SHP77 treated with DMSO at 0.1 percent for 48 hours (cell line): ENCODE measurements around the gene PRKD3.

Source experiments
- DNase-seq: peaks from one replicate; lab custom pipeline; 2025; lab: John Stamatoyannopoulos, UW

Gene PRKD3

DNA sequence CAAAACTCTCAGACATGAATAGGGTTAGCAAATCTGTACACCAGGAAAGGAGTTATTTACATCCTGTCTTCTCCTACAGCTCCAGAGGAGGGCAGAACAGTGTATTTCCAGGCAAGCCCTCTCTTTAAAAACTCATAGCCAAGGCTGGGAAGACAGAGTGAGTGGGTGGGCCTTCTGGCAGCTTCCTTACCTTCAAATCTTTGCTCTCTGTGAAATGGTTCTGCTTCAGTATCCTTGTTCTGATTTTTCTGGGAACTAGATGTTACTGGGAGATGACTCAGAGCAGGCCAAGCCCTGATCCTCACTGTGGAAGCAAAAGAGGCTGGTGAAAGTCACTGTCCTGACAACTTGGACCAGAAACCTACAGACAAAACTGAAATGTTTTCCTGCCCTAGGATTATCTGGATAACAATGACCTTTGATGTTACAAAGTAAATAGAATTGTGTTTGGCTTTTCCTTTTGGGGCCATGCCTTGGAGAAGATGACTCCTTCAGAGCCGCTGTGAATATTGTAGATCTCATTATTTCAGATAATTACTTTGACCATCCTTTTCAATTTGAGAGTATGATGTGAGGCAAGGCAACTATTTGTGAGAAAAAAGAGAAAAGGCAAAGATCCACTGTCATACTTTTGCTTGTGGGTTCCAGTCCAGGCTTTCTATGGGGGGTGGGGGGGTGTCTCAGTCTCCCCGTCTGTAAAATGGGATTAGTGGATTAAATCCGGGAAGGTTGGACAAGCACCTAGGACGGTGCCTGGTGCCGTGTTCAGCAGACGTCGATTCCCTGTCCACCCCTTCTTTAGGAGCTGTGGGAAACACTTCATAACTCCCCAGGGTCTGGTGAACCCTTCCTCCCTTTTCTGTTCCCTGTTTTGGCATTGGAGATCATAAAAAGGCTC is 19.2 kb upstream of the PRKD3 start:
- DNase-seq, result no peak

DNA sequence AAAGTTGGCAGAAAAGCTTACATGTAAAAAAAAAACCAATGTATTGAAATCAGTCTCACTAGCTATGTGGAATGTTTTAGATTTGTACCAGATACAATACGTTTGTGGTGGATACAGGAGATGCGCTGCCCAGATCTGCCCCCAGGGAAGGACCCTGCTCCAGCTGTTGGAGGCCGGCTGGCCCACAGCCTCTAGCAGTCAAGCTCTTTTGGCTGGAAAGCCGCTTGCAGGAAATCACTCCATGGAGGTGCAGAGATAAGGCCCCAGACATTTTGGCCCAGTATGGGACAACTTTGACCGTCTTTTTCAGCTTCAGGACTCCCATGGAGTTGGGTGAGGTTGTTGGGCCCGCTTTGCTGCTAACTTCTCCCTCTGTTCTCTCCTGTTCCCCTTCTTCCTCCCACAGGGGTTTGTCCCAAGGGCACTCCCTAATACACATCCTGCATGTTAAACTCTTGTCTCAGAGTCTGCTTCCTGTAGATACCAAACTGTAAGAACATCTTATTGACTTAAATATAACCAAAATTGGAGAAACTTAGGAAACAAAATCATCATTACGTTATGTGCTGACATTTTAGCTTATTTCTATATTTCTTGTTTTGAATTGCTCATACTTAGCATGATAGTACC is 18.1 kb upstream of the PRKD3 start:
- DNase-seq, result no peak

DNA sequence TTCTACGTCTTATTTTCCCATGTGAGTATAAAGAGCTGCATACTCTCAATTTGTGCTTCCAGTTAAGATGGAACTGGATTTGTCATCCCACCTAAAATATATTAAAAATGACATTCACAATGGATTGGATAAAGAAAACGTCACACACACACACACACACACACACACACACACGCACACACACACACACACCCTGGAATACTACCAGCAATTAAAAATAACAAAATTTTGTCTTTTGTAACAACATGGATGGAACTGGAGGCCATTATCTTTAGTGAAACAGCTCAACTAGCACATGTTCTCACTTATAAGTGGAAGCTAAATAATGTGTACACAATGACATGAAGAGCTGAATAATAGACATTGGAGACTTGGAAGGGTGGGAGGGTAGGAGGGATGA is 16.0 kb upstream of the PRKD3 start:
- no peak for DNase-seq

DNA sequence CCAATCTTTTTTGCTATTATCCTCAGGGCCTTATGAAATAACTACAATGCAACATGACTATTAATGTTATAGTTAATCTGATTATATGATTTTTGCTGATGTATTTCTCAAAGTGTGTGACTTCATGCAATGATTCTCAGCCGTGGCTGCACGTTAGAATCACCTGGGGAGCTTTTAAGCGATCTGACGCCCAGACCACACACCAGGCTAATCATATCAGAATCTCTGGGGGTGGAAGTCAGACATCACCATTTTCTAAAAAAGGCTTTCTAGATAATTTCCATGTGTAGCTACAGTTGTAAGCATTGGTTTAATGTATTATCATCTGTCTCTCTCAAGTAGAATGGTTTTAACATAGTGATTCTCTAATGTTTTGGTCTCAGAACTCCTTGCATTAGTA is 14.3 kb upstream of the PRKD3 start:
- no peak for DNase-seq

DNA sequence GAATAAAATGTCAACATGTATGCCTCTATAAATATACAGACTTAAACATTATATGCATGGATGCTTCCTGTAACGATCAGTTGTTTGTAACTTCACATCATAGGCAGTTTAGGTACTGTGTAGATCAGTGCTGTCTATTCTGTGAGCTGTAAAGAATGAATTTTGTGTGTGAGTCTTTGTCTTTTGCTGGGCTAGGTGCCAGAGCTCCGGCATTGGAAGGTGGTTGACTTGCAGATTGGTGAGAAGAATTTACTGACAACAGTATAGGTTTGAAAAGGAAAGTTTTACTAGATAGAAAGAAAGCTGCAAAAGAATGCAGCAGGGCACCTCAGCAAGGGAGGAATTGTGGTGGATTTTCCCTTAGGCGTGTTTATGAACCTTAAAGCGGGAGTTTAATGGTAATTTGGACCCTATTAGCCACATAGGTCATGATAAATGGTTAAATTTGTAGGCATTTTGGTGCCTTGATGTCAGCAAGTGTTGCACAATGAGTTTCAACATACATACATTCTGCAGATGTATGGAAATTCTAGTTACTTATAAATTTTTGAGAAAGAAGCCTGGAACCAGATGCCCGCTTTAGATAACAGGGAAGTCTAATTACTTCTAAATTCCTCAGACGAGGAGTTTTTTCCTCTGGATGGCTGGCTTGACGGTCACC is 13.1 kb upstream of the PRKD3 start:
- DNase-seq, result no peak

DNA sequence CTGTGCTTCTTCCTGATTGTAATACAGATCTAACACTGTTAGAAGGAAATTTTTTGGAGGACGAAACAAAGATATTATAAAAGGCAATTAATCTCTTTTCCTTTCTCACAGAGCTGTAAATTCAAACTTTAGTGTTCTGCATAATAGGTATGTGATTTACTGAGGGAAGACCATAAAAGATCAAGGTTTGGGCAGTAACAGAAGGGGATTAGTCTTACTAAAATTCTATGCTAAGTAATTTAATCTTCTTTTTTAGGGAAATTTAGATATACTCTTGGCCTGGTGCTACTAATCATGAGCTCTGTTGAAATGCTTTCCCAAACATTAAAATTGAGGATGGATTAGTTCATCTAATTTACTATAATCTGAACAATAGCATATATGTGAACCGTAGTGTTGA is 11.0 kb upstream of the PRKD3 start:
- DNase-seq, result no peak

DNA sequence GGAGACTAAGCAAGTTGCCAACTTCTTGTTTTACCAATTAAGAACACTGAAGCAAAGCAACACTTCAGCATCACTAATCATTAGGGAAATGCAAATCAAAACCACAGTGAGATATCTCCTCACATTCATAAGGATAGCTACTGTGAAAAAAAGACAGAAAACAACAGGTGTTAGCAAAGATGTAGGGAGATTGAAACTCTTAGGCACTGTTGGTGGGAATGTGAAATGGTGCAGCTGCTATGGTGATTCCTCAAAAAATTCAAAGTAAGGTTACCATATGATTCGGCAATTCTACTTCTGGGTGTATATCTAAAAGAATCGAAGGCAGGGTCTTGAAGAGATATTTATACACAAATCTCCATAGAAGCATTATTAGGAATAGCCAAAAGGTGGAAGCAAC is 8.6 kb upstream of the PRKD3 start:
- DNase-seq, result no peak

DNA sequence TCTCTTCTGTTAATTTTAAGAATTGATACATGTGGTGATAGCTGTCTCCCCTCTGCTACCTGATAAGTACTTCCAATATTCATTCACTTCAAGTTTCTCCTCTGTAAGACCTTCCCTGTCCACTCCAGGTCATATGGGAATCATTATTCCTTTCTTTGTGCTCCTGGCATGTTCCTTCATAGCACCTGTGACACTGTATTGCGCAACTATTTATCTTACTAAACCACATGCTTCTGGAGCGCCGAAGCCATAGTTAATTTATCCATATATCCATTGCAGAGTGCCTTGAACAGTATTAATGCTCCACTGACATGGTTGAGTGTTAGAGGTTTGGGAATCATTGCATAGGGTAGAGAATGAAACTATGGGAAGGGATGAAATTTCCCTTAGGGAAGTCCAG is 7.9 kb upstream of the PRKD3 start:
- no peak for DNase-seq

DNA sequence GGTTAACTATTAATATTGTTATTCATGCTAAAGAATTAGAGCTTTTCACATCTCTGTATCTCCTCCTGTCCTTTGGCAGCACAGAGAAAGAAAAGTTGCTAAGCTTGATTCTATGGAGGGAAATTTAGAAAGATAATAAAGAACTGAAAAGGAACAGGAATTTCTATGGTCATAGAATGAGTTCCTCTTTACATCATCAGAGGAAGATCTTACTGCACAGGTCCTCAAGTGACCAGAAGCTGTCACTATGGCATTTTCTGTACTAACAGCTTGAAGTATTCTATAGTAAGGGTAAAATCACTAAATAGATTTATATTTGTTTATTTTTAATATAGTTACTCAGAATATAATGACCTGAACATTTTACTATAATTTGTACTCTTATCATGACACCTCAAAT is 6.0 kb upstream of the PRKD3 start:
- no peak for DNase-seq

DNA sequence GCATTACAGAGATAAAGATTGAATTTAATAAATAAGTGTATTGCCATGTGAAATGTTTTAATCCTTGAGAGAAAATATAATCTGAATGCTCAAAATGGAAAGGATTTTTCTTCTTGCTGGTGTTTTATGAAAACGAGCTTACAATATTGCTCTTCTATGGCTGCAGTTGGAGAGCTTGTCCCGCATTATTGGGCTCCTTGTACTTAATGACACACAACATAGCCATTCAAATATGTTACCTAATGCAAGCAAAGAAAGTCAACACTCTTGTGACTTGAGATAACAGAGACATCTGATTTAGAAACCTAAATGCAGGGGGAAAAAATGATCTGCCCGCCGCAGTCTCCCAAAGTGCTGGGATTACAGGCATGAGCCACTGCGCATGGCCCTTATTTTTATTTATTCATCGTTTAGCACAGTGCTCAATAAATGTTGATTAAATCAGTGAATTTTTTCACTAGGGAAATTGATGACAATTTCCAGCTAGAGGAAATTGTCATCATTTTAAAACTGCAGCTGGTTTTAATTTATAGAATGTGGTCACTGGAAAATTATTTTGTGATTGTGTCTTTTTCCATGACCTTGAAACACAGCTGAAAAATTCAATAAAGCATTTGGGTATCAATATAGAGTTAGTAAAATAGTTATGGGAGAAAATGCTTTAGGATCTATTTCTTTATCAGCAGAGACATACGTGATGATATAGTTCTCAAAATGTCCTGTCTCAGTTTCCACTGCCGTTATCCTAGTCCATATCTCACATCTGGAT is 2.4 kb upstream of the PRKD3 start:
- no peak for DNase-seq

DNA sequence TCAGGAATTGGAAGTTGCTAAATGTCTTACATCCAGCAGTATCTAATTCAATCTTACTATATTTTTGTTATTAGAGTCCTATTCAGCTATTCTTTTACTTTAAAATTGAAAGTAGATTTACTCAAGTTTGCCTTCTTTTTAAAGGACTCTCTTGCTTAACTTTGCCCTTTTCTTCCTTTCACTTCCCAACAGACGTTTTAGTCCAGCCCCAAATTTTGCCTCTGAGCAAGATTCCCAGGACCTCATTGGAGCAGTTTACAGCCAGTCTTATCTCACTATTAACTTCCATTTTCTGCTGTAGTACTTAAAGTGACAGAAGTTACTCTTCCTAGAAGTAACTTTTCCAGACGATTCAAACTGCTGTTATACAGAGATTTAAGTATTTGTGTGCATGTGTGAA is 1.7 kb upstream of the PRKD3 start:
- no peak for DNase-seq

DNA sequence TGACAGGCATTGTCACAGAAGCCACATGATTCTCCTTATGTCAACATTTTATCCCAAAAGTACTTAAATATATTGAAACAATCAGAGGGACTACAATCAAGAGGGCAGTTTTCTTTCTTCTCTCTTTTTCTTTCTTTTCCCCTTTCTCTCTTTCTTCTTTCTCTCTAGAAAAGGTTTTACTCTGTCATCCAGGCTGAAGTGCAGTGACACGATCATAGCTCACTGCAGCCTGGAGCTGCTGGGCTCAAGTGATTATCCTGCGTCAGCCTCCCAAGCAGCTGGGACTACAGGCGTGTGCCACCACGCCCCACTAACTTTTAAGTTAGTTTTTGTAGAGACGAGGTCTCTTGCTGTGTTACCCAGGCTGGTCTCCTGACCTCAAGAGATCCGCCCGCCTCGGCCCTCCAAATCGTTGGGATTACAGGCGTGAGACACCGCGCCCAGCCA is 1.0 kb upstream of the PRKD3 start:
- no peak for DNase-seq

DNA sequence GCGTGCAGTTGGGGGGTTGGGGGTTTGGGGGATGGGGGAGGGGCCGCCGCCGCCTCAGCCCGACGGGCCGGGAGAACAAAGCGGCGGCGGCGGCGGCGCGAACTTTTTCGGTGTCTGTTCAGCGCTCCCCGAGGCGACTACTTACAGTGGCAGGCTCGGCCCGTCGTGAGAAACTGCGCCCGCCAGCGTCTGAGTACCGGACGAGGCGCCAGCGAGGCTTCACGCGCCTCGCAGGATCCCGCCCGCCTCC is 172 bp downstream of the PRKD3 start:
- no peak for DNase-seq

DNA sequence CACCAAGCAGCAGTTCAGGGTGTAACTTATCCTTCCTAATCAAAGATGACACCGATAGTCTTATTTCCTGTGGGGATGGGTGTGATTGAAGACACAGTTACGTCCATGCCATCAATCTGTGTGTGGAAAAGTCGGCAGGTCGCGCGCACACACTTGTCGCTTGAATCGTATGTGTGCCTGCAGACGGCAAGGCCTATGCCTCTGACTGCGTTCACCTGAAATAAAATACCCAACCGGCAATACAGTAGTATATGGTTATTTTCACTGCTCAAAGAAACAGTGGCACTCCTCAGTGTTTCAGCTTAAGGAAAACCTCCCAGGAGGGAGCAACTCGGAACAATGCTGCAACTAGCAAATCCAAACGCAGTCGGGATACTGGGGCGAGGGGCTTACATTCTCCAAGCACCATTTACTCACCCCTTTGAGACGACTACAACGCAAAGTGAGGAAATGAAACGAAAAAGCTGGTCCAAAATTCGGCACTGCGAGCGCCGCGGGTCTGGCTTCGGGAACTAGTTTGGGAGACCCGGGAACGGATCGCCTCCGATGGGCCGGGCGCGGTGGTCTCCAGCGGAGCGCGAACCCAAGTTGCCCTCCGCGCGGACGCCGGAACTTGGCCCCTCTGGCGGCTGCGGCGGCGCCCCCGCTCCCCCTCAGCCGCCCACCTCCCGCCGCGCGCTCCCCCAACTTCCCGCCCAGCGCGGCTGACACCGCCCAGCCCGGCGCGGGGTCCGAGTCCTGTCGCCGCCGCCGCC is 675 bp downstream of the PRKD3 start:
- DNase-seq, result peak; percentile 16

DNA sequence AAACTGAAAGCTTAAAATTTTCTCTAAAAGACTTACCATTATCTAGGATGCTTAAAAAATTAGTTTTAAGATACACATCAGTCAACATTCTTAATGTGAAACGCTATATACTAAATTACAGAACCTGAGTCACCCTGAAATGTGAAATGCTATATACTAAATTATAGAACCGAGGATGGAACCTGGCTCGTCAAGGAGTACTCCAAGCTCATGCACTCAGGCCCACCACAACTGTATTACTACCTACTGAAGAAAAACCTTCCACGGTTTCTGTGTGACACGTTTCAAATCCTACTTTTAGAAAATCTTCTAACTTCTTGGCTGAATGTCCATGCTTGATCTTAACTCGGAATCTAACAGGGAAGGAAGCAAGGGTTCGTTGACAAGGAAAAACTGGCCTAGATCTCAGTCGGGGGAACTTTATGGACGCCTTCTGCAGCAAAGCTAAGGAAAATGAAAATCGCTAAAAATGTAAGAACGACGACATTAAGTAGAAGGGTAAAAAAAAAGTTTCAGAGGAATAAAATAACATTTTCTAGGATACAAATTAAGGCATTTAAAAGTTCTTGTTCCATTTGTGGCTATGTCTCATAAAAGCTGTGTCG is 1.4 kb downstream of the PRKD3 start:
- no peak for DNase-seq

DNA sequence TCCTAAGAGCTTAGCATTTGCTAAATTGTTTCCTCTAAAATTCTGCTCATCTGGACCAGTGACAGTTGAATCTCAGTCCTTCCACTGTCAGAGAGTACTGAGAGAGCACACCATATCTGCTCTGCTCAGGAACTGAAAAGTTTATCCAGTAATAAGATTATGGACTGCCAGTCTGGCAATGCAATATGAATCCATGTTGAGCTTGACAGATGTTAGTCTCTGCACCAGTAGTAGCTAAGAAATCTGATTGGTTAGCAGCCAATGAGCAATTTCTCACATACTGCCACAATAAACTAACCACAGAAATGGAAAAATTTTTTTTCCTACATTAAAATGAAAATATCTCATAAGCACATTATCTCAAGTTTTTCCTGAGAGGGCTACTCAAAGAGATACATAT is 2.3 kb downstream of the PRKD3 start:
- DNase-seq, result no peak

DNA sequence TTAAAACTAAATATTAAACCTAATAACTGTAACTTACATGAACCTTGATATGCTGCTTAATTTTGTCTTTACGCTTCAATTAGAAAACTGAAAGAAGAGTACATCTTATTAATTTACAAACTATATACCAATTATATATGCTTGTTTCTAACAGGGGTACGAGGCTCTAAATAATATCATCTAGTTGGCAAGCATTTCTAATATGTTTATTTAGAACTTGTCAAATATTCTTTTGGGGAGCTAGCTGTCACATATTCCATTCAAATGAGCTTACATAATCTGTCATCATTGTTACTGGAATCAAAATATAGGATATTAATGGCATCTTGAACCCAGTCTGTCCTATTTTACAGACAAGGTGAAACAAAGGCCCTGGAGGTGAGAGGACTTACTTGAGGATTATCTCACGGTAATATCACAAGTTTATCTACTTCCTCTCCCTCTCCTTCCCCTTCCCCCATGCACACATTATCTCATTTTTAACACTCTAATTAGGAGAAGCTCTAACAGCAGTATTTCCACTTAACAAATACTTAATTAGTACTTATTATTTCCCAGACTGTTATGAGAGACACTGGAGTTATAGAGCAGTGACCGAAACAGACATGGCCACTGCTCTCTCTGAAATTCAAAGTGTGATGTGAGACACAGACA is 3.5 kb downstream of the PRKD3 start:
- DNase-seq, result no peak

DNA sequence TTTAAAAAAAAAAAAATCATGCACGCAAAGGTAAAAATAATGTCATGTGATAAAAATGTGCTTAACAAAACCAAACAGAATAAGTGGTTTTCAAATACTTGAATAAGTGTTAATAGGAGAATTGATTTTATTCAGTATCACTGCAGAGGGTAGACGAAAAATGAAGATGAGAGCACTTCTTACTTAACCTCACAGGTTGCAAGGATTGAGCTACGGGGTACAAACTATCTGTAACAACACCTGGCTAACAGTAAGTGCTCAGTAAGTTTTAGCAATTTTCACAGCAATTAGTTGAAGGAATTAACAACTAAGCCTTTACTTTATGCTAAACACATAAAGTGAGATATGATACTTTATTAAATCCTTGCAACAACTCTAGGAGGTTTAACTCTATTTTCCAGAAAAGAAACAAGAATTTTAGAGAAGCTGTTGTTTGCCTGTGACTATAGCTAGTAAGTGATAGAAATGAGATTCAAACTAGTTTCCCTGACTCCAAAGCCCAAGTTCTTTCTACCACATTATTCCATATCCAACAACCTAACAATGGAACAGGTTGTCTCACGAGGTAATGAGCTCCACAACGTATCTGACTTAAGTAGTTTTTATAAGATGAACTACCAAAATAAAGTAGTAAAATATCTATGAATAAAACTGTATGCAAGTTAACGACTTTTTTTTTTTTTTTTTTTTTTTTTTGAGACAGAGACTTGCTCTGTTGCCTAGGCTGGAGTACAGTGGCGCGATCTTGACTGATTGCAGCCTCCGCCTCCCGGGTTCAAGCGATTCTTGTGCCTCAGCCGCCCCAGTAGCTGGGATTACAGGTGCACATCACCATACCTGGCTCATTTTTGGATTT is 4.7 kb downstream of the PRKD3 start:
- no peak for DNase-seq

DNA sequence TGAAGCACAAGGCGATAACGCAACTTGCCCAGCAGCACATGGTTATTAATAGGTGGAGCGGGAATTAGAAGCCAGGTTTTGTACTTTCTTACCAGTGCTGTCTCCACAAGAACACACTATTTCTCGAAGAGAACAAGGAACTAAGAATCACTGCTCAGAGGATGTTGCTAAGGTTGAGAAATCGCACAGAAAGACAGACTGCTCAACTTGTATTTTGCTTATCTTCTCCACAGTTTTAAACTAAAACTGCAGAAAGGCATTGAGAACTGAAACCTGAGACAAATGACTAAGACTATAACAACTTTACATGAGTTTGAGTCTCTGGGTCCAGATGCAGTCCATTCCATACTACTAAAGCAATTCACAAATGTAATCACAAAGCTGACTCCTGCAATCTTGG is 6.2 kb downstream of the PRKD3 start:
- DNase-seq, result no peak

DNA sequence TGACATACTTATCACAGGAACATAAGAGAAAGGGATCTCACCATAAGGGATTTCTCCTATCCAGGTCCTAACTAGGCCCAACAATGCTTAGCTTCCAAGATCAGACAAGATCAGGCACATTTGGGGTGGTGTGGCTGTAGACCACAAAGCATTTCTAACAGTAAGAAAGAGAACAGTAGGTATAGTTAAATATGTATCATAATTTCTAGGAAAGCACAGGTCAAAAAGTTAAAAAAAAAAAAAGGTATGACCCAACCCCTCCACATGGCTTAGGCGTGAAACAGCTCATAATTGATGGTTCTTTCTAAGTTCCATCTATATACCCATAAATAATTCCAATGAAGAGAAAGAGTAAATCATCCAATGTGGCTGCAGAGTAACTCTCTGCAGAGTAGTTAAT is 6.9 kb downstream of the PRKD3 start:
- DNase-seq, result no peak
